ENCODE data around the gene LRMDA. TPM values are rescaled to one million over a fixed set of nuclear protein-coding genes. Genes with fewer than 3 reads are reported as not detected.

The LRMDA gene
- total and polyA plus RNA-seq, 12 donors, result 30.7 to 132 (median 78.1) TPM

GRCh38 chr10:76213876-76214275, 782.5 kb downstream of the LRMDA start:
- DNase-seq, result no peak
- Histone ChIP-seq H3K27ac (no peak overlapping the region), H3K27me3 (no peaks in the 10 kb centered on the region), H3K4me1 (replicated peaks in 1 of 2) (no peaks in the 10 kb centered on the region), H3K36me3 (replicated peaks in 1 of 2) (no peaks in the 10 kb centered on the region), H3K9me3 (replicated peaks in 1 of 3) (no peaks in the 10 kb centered on the region), H3K4me3 (no peak overlapping the region)
- WGBS, 4 donors, result 92 to 95% (median 93%) methylated on average over 2 of the region's 2 CpGs
- intact Hi-C loops (cut with DNase I), result no loop called here
- TF ChIP-seq CTCF (IDR thresholded peaks at IDR 0.05), result no peak

GRCh38 chr10:76218035-76218434, 786.6 kb downstream of the LRMDA start:
- H3K36me3 ChIP-seq (replicated peaks in 1 of 2), result no peaks in the 10 kb centered on the region
- H3K27me3 ChIP-seq, result no peaks in the 10 kb centered on the region
- intact Hi-C loops (cut with DNase I), result no loop called here
- no peak overlapping the region for H3K27ac ChIP-seq
- H3K4me3 ChIP-seq, result no peak overlapping the region
- TF ChIP-seq CTCF (IDR thresholded peaks at IDR 0.05) (no peak), POLR2A (IDR thresholded peaks at IDR 0.05) (no peak)
- no peaks in the 10 kb centered on the region for H3K4me1 ChIP-seq (replicated peaks in 1 of 2)
- no peak for DNase-seq
- 91 to 96% (median 92%) methylated on average over 6 of the region's 6 CpGs for WGBS, 4 donors
- H3K9me3 ChIP-seq (replicated peaks in 1 of 3), result no peaks in the 10 kb centered on the region

GRCh38 chr10:76229341-76229740, 797.9 kb downstream of the LRMDA start:
- H3K27ac ChIP-seq, result no peak overlapping the region
- no peaks in the 10 kb centered on the region for H3K27me3 ChIP-seq
- no peaks in the 10 kb centered on the region for H3K9me3 ChIP-seq (replicated peaks in 1 of 3)
- intact Hi-C loops (cut with DNase I), result no loop called here
- DNase-seq, result no peak
- H3K36me3 ChIP-seq (replicated peaks in 1 of 2), result no peaks in the 10 kb centered on the region
- H3K4me1 ChIP-seq (replicated peaks in 1 of 2), result peaks cover 0 to 7% of the 10 kb centered on the region in 2 donors
- WGBS, 4 donors, result 84 to 97% (median 93%) methylated on average over 5 of the region's 5 CpGs
- H3K4me3 ChIP-seq, result no peak overlapping the region
- TF ChIP-seq CTCF (IDR thresholded peaks at IDR 0.05) (no peak), POLR2A (IDR thresholded peaks at IDR 0.05) (no peak)

GRCh38 chr10:76230921-76231285, 799.5 kb downstream of the LRMDA start:
- H3K9me3 ChIP-seq (replicated peaks in 1 of 3), result no peaks in the 10 kb centered on the region
- WGBS, 4 donors, result 84 to 97% (median 88%) methylated on average over 1 of the region's 1 CpG
- no peak overlapping the region for H3K27ac ChIP-seq
- intact Hi-C loops (cut with DNase I), result no loop called here
- H3K27me3 ChIP-seq, result no peaks in the 10 kb centered on the region
- H3K4me1 ChIP-seq (replicated peaks in 1 of 2), result peaks cover 0 to 7% of the 10 kb centered on the region in 2 donors
- H3K4me3 ChIP-seq, result no peak overlapping the region
- no peaks in the 10 kb centered on the region for H3K36me3 ChIP-seq (replicated peaks in 1 of 2)
- TF ChIP-seq CTCF (IDR thresholded peaks at IDR 0.05) (no peak), POLR2A (IDR thresholded peaks at IDR 0.05) (no peak)
- no peak for DNase-seq

All from adrenal gland (tissue), 12 donors.